GM18511 (cell line): ENCODE results near the gene CADPS2.

Experiments
- ATAC-seq: cut with Tn5 transposase; IDR thresholded peaks from one replicate; pipeline ENCODE4 v1.9.1; 2021; ENCODE audit warnings: mild to moderate bottlenecking, moderate library complexity; ENCODE audit not compliant: unreplicated experiment

Gene CADPS2

GRCh38 chr7:122544463-122544862 is 341.8 kb downstream of the CADPS2 start:
- ATAC-seq = peak; percentile 96

- ATAC-seq = no peak
Observed at GRCh38 chr7:122543891-122544290, 342.4 kb downstream of the CADPS2 start.

- no peak for ATAC-seq
Observed at GRCh38 chr7:122543166-122543565, 343.1 kb downstream of the CADPS2 start.

- no peak for ATAC-seq
Observed at GRCh38 chr7:122535086-122535485, 351.2 kb downstream of the CADPS2 start.

GRCh38 chr7:122532406-122533269 is 353.6 kb downstream of the CADPS2 start:
- ATAC-seq = no peak

- no peak for ATAC-seq
Observed at GRCh38 chr7:122528879-122529481, 357.3 kb downstream of the CADPS2 start.

- no peak for ATAC-seq
Observed at GRCh38 chr7:122525355-122525754, 360.9 kb downstream of the CADPS2 start.

GRCh38 chr7:122521767-122522166 is 364.5 kb downstream of the CADPS2 start:
- ATAC-seq = no peak

GRCh38 chr7:122520971-122521555 is 365.2 kb downstream of the CADPS2 start:
- no peak for ATAC-seq

GRCh38 chr7:122518488-122518887 is 367.8 kb downstream of the CADPS2 start:
- ATAC-seq = no peak

GRCh38 chr7:122517576-122517975 is 368.7 kb downstream of the CADPS2 start:
- no peak for ATAC-seq

- ATAC-seq = no peak
Observed at GRCh38 chr7:122515404-122515803, 370.9 kb downstream of the CADPS2 start.

- ATAC-seq = no peak
Observed at GRCh38 chr7:122511268-122511667, 375.0 kb downstream of the CADPS2 start.

GRCh38 chr7:122507591-122507990 is 378.7 kb downstream of the CADPS2 start:
- no peak for ATAC-seq

- no peak for ATAC-seq
Observed at GRCh38 chr7:122492007-122492406, 394.3 kb downstream of the CADPS2 start.

GRCh38 chr7:122488241-122488640 is 398.0 kb downstream of the CADPS2 start:
- no peak for ATAC-seq

GRCh38 chr7:122487131-122487530 is 399.1 kb downstream of the CADPS2 start:
- ATAC-seq = no peak

GRCh38 chr7:122485856-122486255 is 400.4 kb downstream of the CADPS2 start:
- ATAC-seq = no peak

GRCh38 chr7:122482212-122482611 is 404.0 kb downstream of the CADPS2 start:
- ATAC-seq = no peak

- ATAC-seq = no peak
Observed at GRCh38 chr7:122470859-122471258, 415.4 kb downstream of the CADPS2 start.

- no peak for ATAC-seq
Observed at GRCh38 chr7:122468945-122469344, 417.3 kb downstream of the CADPS2 start.
